Fibroblast of skin of abdomen (primary cell): Measurements from ENCODE around the gene PXMP2.
A peak's percentile ranks its signal among the peaks of the same experiment; 100 is the strongest.

ENCODE experiments used
- DNase-seq: peaks from one replicate; pipeline ENCODE4 v3.0.0-alpha.2; 2013

PXMP2 gene

DNA sequence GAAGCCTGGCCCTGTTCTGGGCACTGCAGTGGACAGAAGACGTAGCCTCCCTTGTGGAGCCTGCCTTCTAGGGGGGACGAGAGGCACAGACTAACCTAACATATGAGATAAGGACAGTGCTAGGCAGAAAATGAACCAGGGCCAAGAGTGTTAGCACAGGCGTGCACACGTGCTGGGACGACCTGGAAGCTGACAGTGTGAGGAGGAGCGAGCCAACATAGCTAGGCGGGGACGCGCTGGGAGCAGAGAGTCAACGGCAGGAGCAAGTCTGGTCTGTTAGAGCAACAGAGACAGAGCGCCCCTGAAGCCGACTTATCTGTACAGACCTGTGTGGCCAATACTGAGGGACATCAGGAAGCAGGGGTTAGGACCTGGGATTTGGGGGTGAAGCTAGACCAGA lies 8.0 kb downstream of the PXMP2 start:
- DNase-seq, result no peak

DNA sequence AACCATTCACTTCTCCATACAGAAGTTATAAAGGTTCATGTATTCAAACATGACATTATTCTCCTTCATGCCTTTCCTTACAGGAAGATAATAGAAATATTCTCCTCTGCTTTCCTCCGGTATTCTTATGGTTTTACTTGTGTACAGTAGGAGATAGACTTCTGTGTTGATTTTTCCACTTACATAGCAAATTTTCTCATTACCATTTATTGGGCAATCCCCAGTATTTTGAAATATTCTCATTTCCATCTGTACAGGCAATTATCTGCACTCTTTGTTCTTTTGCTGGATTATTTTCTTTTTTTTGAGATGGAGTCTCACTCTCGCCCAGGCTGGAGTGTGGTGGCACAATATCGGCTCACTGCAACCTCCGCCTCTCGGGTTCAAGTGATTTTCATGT lies 11.0 kb downstream of the PXMP2 start:
- DNase-seq, result no peak

DNA sequence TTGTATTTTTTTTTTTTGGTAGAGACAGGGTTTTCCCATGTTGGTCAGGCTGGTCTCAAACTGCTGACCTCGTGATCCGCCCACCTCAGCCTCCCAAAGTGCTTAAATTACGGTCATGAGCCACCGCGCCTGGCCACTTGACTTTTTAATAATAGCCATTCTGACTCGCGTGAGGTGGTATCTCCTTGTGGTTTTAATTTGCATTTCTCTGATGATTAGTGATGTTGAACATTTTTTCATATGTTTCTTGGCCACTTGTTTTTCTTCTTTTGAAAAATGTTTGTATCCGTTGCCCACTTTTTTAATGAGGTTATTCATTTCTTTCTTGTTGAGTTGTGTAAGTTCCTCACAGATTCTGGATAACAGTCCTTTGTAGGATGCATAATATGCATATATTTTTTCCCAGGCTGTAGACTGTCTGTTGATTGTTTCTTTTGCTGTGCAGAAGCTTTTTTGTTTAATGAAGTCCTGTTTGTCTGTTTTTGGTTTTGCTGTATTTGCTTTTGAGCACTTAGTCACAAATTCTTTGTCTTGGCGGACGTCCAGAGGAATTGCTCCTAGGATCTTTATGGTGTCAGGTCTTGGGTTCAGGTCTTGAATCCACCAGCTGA lies 12.9 kb downstream of the PXMP2 start:
- DNase-seq, result peak; percentile 24

- DNase-seq, result no peak
Measured at GRCh38 chr12:132702640-132703039, 15.3 kb downstream of the PXMP2 start.

DNA sequence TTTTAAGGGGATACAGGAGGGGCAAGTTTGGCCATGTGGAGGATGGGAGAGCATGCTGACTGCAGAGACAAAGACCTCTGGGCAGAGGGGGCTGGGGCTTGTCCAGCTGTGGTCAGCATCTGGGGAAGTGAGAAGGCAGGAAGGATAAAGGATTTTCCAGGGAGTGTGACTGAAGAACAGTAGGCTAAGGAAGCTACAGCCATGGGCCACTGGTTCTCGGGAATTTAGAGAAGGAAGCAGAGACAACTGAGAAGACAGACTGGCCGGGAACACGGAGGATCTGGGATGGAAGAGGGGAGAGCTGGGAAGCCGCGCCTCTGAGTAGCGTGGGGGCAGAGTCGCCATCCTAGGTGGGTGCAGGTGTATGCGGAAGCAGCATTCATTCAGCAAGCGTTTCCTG lies 16.3 kb downstream of the PXMP2 start:
- no peak for DNase-seq

GRCh38 chr12:132707241-132707640 lies 19.9 kb downstream of the PXMP2 start:
- no peak for DNase-seq

- DNase-seq, result no peak
Measured at GRCh38 chr12:132708150-132708549, 20.8 kb downstream of the PXMP2 start.

- DNase-seq, result no peak
Measured at GRCh38 chr12:132710043-132710404, 22.6 kb downstream of the PXMP2 start.

DNA sequence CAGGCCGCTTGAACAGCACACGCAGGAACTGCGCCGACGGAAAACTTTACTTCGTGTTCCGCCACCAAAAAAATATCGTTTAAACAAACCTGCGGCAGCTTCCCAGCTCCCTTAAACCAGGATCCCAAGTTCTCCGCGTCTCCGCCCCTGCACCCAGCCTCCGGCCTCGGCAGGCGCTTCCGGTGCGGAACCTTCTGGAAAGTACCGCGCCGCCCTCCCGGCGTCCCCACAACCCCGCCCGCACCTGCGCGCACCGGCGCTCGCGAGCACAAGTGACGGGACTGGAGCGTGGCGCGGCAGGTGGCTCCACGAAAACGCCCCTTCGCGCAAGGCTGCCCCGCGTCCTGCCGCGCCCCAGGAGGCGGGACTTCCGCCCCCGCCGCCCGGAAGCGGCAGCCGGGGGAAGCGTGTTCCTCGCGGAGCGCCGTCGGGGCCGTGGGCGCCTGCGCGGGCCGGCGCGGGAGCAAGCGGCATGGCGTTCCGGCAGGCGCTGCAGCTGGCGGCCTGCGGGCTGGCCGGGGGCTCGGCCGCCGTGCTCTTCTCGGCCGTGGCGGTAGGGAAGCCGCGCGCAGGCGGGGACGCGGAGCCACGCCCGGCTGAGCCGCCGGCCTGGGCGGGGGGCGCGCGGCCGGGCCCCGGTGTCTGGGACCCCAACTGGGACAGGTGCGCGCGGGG lies 23.2 kb downstream of the PXMP2 start, which contains the start of gene PGAM5:
Gene PGAM5 (plus strand): TSS at position 438 of the 675 bp plus-strand sequence. CDS start 35 bp downstream, at position 473.
- peak; percentile 79 for DNase-seq

DNA sequence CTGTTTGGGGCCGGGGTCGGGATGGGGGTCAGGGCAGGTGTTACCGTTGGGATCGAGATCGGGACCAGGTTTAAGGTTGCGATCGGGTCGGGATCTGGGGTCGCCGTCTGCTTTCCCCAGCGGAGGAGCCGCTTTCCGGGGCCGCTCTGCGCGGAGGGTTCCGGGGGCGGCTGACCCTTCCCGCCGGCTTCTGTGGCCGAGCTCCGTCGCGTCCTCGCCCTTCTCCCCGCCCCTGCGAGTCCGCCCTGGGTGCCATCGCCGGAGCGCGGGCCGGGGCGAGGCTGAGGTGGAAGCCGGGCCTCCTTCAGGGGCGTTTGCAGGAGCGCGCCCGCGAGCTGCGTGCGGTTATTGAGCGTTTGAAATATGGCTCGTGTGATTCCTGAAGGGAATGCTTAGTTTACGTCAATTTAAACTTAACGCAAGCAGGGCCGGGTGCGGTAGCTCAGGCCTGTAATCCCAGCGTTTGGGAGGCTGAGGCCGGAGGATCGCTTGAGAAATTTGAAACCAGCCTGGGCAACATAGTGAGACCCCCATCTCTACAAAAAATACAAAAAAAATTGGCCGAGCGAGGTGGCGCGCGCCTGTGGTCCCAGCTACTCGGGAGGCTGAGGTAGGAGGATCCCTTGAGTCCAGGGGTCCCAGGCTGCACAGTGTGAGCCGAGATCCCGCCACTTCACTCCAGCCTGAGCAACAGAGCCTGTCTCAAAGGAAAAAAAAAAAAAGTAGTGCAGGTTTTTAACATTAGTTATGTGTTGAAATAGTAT lies 23.9 kb downstream of the PXMP2 start:
- DNase-seq, result no peak

GRCh38 chr12:132713123-132713522 lies 25.7 kb downstream of the PXMP2 start:
- no peak for DNase-seq

GRCh38 chr12:132715874-132716273 lies 28.5 kb downstream of the PXMP2 start:
- DNase-seq, result no peak

DNA sequence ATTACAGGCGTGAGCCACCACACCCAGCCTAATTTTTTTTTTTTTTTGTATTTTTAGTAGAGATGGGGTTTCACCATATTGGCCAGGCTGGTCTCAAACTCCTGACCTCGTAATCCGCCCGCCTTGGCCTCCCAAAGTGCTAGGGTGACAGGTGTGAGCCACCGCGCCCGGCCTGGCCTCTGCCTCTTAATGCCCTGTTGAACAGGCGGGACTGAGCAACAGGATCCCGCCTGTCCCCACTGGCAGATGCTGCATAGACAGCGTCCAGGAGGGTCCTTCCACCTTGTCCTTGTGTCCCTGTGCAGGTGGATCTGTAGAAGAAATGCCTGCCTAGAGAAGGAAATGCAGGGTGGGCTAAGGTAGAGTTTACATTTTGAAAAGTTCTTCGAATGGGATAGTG lies 29.0 kb downstream of the PXMP2 start:
- no peak for DNase-seq

GRCh38 chr12:132717011-132717410 lies 29.6 kb downstream of the PXMP2 start:
- DNase-seq, result no peak

DNA sequence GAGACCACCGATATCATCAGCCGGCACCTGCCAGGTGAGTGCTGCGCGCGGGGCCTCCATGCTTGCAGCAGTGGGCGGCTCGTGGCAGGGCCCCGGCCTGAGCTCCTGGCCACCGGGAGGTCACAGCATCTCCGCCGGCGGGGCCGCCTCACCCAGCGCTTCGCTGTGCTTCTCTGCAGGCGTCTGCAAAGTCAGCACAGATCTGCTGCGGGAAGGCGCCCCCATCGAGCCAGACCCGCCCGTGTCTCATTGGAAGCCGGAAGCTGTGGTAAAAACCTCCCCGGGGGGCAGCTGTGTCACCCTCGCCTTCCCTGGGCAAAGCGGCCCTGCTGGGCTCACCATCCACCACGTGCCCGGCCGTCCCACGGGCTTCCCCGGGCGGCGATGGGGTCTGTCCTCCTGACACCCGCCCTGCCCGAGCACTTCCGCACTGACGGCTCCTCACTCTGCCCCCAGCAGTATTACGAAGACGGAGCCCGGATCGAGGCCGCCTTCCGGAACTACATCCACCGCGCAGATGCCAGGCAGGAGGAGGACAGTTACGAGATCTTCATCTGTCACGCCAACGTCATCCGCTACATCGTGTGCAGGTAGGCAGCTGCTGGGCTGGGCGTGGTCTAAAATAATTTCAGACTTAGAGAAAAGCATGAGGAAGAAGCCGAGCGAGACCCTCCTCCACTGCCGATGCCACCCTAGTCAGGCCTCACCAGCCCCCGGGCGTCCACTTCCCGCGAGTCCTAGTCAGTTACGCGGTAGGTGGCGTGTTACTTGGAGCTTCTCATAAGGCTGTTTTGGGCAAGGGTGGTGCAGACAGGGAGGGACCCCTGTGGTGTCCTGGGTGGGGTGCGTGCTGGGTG lies 30.4 kb downstream of the PXMP2 start:
- DNase-seq, result no peak

- DNase-seq, result no peak
Measured at GRCh38 chr12:132718644-132719043, 31.3 kb downstream of the PXMP2 start.

DNA sequence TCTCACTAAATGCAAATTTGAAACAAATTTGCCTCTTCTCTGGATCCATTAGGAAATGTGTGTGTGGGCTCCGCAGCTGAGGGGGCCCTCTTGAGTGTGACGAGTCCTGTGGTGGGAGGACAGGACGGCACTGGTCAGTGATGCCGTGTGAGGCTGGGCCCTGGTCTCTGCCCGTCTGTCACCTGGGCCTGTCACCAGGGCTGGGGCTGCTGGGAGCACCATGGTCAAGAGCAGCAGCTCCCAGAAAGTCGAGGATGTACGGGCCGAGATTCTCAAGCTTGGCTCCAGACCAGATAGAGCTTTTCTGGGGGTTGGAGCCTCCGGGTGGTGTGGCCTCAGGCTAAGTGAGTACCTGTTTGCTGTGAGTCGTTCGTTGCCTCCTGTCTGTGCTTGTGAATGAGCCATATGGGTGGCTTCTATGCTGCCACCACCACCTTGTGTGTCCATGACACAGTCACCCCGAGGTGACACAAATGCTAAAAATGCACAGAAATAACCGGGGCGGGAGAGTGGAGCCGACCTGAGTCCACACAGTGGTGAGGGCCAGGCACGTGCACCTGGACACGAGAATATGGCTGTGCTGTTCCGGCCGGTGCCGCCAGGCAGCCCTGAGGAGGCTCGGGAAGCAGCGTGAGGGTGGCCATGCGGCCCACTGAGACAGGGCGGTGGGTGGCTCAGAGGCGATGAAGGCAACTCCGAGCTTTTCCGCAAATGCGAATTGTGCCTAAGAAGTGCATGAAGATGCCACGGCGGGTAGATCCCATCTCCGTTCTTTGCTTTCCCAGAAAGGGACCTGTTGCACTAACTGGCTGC lies 32.0 kb downstream of the PXMP2 start:
- no peak for DNase-seq

DNA sequence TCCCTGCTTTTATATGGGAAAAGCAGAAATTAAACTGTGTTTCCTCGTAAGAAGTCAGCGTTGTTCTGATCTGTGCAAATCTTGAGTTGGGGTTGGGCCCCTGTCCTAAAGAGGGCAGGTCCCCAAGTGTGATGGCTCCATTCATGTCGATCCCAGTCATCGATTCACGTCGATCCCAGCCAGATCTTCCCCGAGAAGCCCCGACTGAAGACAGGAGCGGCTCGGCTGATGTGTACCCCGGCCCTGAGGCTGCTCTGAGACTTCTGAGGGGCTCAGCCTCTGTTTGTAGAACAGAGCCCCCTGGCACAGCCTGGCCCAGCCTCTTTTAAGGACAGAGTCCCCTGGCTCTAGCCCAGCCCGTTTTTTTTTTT lies 32.6 kb downstream of the PXMP2 start:
- no peak for DNase-seq

DNA sequence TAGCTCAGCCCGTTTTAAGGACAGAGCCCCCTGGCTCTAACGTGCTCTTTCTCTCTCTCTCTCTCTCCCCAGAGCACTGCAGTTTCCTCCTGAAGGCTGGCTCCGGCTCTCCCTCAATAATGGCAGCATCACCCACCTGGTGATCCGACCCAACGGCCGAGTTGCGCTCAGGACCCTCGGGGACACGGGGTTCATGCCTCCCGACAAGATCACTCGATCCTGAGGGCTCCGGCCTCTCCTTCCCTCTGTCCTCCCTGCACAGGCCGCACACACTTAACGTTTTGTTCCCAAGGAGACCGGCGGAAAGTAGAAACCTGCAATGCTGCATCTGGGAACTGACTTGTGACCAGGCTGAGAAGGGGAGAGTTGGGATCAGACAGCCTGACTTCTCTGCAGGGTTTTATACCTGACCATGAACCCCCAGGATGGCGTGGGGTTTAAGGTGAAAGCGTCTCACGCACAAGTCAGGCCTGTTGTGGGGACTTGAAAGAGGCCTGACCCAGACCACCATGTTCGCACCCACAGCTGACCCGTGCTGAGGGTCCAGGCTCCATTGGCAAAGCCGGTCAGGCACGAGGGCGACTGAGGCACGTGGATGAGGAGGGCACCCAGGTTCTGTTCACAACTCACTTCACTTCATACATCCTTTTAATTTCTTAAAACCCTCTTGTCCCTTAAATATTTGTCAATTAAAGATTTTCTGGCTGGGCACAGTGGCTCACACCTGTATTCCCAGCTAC lies 33.4 kb downstream of the PXMP2 start:
- DNase-seq, result no peak

DNA sequence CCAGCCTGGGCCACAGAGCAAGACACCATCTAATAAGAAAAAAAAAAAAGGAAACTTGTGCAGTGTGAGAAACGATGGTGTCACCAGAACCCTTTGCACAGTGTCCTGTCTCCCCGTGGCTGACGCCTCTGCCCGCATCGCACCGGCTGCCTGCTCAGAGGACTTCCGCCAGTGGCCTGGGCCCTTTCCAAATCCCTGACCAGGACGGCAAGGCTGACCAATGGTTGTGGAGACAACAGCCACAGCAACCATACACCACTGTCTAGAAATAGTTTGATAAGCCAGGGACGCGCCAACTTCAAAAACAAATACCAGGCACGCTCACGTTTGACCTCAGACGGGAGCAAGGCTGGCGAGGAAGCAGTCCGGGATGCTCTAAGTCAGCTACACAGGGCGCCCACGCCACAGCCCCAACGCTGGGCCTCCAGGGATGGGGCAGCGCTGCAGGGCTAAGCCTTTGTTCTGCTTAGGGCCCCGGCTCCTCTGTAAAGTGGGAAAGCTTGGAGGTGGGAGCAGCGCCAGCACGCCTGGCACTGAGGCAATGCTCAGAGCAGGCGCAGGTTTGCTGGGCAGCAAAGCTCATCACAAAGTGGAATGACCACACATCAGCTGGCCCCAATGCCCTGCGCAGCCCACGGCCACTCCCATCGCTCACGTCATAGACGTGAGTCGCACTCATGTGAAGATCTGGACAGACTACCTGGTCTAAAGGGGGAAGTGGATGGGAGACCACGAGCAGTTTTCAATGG lies 35.8 kb downstream of the PXMP2 start:
- no peak for DNase-seq

DNA sequence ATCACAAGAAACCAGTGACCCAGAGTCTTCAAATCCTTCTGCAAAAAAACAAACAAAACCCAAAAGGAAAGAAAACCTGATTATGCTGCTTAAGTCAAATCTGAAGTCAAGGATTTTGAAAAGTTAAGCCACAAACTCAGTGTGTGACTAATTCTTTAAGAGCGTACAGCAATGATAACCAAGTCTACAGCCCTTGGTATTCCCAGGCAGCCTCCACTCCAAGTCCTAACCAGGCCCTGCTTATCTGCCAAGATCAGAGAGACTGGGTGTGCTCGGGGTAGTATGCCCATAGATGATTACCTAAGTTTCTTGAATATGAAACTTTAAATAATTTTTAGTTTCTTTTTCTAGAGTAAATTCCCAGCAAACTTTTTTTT lies 36.4 kb downstream of the PXMP2 start:
- no peak for DNase-seq
